DMS153 treated with DMSO at 0.1 percent for 48 hours (cell line): ENCODE data around the gene KIAA1671.
"Not testable (repeated sequence)": the region's sequence is repeated elsewhere in the genome, so short reads cannot be mapped to it uniquely, and the experiment has no call there.

Experiments used
- DNase-seq: peaks from one replicate; lab custom pipeline; 2025; ENCODE audit not compliant: unreplicated experiment; lab: John Stamatoyannopoulos, UW

Gene KIAA1671

DNA sequence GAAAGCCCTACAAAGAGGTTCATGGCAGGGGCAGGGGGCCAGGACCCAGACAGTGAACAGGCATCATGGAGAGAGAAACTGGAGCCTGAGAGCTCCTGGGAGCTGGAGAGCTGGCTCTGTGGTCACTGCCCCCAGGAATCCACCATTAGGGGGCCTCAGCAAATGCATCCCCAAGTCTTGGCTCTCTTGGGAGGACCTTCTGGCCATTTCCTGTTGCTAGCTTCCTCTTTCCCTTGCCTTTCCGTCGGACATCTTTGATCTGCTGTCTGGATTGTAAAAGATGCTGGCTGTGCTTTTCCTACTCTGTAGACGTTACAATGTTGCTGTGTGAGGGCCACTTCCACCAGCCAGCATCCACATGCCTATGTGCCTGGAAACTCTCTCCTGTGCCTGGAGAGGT, 259.8 kb downstream of the KIAA1671 start:
- DNase-seq = no peak

GRCh38 chr22:25213221-25213620, 260.7 kb downstream of the KIAA1671 start:
- DNase-seq = no peak

- no peak for DNase-seq
These were observed 263.7 kb downstream of the KIAA1671 start for GRCh38 chr22:25216230-25216629.

DNA sequence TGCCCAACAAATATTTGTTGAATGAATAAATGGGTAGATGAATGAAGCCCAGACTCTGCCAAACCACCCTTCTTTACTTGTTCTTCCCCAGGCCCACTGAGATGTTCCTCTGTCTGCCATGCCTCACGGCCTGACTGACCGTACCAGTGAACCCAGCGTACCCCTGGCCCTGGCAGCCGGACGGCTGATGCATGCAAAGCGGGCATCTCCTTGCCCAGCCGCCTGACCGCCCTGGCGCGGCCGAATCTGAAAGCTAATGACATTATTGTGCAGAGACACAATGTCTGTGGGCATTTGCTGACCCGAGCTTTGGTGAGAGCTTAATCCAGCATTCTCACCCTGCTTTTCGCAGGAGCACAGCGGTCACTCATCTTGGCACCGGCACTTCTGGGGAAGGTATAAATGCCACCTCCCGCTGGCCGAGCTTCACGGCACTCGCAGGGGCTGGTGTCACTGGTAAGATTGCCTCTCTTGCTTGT, 266.7 kb downstream of the KIAA1671 start, which contains the start of gene CRYBB2:
Gene CRYBB2, plus strand, starts transcription at position 429 of the 479 bp plus-strand sequence. CDS start 1,791 bp downstream, outside the sequence.
- DNase-seq = no peak

DNA sequence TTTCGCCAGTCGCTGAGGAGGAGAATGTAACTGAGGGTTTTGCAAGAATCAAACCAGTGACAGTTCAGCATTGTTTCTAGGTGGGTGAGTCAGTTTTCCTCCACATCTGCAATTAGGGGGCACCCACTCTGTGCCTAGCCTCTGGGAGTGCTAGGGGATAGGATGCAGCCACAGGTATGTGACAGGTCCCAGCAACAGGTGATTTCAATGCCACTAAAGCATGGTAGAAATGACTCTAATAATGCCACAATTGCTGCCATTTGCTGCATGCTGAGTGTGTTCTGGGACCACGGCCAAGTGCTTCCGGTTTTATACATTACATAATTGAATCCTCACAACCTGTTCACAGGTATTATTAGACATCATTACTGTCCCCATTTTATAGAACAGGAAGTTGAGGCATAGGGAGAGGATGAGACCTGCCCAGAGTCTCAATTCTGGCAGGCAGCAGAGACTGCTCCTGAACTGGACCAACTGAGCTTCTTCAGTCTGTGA, 267.5 kb downstream of the KIAA1671 start:
- peak; percentile 49 for DNase-seq

DNA sequence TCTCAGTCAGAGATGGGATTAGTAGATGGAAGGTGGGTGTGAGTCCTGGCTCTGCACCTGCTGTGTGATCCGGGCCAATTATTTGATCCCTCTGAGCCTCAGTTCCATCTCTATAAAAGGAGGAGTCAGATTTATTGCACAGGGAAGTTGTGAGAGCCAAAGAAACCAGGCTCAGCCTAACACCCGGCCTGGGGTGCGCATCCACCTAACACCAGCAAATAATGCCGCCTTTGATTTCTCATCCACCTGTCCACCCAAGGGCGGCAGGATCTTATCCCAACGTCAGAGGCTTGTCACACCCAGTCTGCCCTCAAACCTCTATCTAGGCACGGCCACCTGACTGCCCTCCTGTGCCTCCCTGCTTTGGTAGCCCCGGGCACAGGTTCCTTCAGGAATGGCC, 269.3 kb downstream of the KIAA1671 start:
- DNase-seq = no peak

GRCh38 chr22:25223269-25223850, 270.8 kb downstream of the KIAA1671 start:
- no peak for DNase-seq

DNA sequence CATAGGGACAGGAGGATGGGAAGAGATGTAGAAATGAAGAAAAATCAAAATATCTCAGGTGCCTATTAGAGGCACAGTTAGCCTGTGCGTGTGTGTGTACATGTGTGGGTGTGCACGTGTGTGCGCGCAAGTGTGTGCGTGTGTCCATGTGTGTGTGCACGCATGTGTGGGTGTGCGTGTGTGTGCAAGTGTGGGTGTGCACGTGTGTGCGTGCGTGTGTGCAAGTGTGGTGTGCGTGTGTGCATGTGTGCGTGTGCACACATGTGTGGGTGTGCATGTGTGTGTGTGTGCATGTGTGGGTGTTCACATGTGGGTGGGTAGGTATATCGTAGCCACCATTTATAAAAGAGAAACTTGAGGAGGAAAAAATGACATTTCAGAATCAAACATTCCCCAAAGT, 276.3 kb downstream of the KIAA1671 start:
- DNase-seq = no peak

DNA sequence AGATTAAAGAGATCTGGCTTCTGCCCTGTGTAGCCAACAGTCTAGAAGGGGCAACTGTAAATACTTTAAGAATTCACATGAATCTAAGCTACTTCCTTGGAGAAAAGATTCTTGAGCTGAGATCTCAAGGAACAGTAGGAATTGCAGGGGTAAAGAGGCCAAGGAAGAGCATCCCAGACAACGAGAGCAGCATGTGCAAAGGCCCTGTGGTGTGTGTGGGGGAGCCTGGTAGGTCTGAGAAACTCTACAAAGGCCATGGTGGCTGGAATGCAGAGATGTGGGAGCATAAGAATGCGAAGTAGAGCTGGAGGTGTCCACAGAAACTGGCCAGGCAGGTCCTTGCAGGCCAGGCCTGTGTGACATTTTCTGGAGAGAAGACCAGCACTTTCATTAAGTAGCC, 278.2 kb downstream of the KIAA1671 start:
- DNase-seq = not testable (repeated sequence)

GRCh38 chr22:25232301-25232700, 279.8 kb downstream of the KIAA1671 start:
- DNase-seq = no peak

- not testable (repeated sequence) for DNase-seq
These were observed 281.2 kb downstream of the KIAA1671 start for GRCh38 chr22:25233706-25234105.

GRCh38 chr22:25235547-25236290, 283.2 kb downstream of the KIAA1671 start:
- DNase-seq = peak; percentile 37

DNA sequence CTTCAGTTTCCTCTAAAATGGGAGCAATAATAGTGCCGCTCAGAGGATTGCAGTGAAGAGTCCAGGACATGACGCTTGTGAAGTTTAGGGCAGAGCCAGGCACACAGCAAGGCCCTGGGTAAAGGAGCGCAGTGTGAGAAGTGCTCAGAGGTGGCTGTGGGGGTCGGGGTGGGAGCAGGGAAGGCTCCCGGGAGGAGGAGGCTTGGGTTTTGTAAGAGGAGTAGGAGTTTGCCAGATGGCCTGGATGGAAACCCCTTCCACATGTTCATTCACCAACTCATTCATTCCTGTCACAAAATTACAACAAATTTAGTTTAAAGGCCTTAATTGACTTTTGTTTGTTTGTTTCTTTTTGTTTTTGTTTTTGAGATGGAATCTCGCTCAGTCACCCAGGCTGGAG, 283.9 kb downstream of the KIAA1671 start:
- no peak for DNase-seq

DNA sequence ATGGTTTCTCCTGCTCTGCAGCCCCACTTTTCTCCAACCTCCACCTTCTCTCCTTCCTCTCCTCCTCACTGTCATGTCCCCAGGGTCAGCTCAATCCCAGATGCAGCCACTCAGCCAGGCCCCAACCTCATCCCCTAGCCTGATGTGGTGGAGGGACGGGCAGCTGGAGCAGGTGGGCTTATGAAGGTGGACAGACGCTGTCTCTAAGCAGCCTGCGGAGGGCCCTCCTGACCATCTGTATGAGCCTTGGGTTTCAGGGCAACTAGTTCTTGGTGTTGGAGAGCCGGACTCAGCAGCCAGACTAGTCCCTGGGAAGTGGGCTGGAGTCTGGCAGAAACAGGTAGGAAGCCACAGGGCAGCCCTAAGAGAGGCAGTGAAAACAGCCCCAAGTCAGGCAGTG, 285.0 kb downstream of the KIAA1671 start:
- no peak for DNase-seq

DNA sequence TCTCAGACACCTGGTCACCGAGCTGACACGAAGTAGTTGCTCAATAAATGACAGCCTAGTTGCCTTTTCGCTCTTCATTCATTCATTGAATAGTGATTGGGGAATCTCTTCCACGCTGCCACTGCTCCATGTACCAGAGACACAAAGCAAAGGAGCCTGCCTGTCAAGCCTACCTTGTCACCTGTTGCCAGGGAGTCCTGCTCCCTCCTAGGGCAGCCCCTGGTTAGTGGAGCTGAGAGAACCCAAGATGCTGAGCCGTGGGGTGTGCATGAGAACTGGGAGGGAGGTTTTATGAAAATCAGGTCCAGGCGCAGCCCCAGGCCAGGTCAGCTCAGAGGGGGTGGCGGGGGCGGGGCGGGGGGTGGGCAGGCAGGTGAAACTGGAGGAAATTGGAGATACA, 285.5 kb downstream of the KIAA1671 start:
- DNase-seq = not testable (repeated sequence)
